GM23338 (cell line): ENCODE measurements around the gene HORMAD2. TPM values are rescaled to one million over a fixed set of nuclear protein-coding genes. Genes with fewer than 3 reads are reported as not detected.

Experiments
- ATAC-seq: fragments of 200-7000 bp; cut with Tn5 transposase; 3 replicates; pipeline ENCODE4 v1.9.1; 2020
- DNase-seq: peaks from one replicate; pipeline ENCODE4 v3.0.0-alpha.2; 2015; ENCODE audit warnings: low spot score
- H2AFZ ChIP-seq: fragments of 200-600 bp; sonication (generic); 2 replicates; pipeline ENCODE4 v1.8.0; 2016; ENCODE audit warnings: antibody characterized with exemption, mild to moderate bottlenecking, moderate library complexity
- H3F3A ChIP-seq: fragments of 200-600 bp; sonication (generic); replicated peaks from 2 replicates; pipeline ENCODE4 v1.8.0; 2017; ENCODE audit warnings: antibody characterized with exemption, mixed run types, low read depth
- H3K27ac ChIP-seq: fragments of 200-600 bp; sonication (generic); 2 replicates; pipeline ENCODE4 v1.6.1; 2016; ENCODE audit warnings: low read depth
- H3K27me3 ChIP-seq: fragments of 200-600 bp; sonication (generic); 2 replicates; pipeline ENCODE4 v1.8.0; 2016; ENCODE audit warnings: mild to moderate bottlenecking, mixed run types, moderate library complexity; ENCODE audit not compliant: insufficient read depth
- H3K36me3 ChIP-seq: fragments of 200-600 bp; sonication (generic); 2 replicates; pipeline ENCODE4 v1.8.0; 2016; ENCODE audit warnings: mild to moderate bottlenecking; ENCODE audit not compliant: insufficient read depth
- H3K4me1 ChIP-seq: fragments of 200-600 bp; sonication (generic); 2 replicates; pipeline ENCODE4 v1.8.0; 2016; ENCODE audit warnings: mild to moderate bottlenecking, moderate library complexity; ENCODE audit not compliant: insufficient read depth
- H3K4me2 ChIP-seq: fragments of 200-600 bp; sonication (generic); 2 replicates; pipeline ENCODE4 v1.7.1; 2017; ENCODE audit warnings: mixed run types
- H3K4me3 ChIP-seq: fragments of 200-600 bp; sonication (generic); 2 replicates; pipeline ENCODE4 v1.6.1; 2016; ENCODE audit warnings: mixed run types
- H3K79me2 ChIP-seq: fragments of 200-600 bp; sonication (generic); replicated peaks from 2 replicates; pipeline ENCODE4 v1.8.0; 2017; ENCODE audit warnings: mild to moderate bottlenecking; ENCODE audit not compliant: insufficient read depth
- H3K9me2 ChIP-seq: fragments of 200-600 bp; sonication (generic); 2 replicates; pipeline ENCODE4 v1.8.0; 2017; ENCODE audit not compliant: insufficient read depth
- H4K20me1 ChIP-seq: fragments of 200-600 bp; sonication (generic); replicated peaks from 2 replicates; pipeline ENCODE4 v1.8.0; 2017; ENCODE audit warnings: mild to moderate bottlenecking; ENCODE audit not compliant: insufficient read depth
- H3K27ac Mint-ChIP-seq: 2 replicates; pipeline ENCODE4 v1.8.0; 2020; ENCODE audit warnings: inconsistent platforms, mild to moderate bottlenecking, moderate library complexity, mixed read lengths
- H3K27me3 Mint-ChIP-seq: 3 replicates; pipeline ENCODE4 v1.8.0; 2022; ENCODE audit warnings: low read depth, mild to moderate bottlenecking, moderate library complexity, mixed read lengths, inconsistent platforms; ENCODE audit not compliant: insufficient read depth, poor library complexity
- H3K36me3 Mint-ChIP-seq: 3 replicates; pipeline ENCODE4 v1.8.0; 2021; ENCODE audit warnings: low read depth, mild to moderate bottlenecking, inconsistent platforms, moderate library complexity, mixed read lengths
- H3K4me1 Mint-ChIP-seq: 3 replicates; pipeline ENCODE4 v1.8.0; 2020; ENCODE audit warnings: mild to moderate bottlenecking, inconsistent platforms, mixed read lengths
- H3K4me3 Mint-ChIP-seq: 3 replicates; pipeline ENCODE4 v1.8.0; 2021; ENCODE audit warnings: moderate library complexity, mild to moderate bottlenecking, inconsistent platforms, mixed read lengths
- H3K9me3 Mint-ChIP-seq: 3 replicates; pipeline ENCODE4 v1.8.0; 2020; ENCODE audit warnings: moderate library complexity, mild to moderate bottlenecking, inconsistent platforms, mixed read lengths
- CREB1 ChIP-seq: fragments of 250-450 bp; sonication (Bioruptor Pico); IDR thresholded peaks from 2 replicates; pipeline ENCODE4 v1.5.0; 2020; ENCODE audit warnings: low read depth, mild to moderate bottlenecking, moderate library complexity
- POLR2AphosphoS5 ChIP-seq: IDR thresholded peaks from 2 replicates; pipeline ENCODE4 v1.6.1; 2016; ENCODE audit warnings: antibody characterized with exemption, low read depth
- STAT1 ChIP-seq: IDR thresholded peaks from one replicate; pipeline ENCODE4 v1.6.1; 2016; ENCODE audit warnings: antibody characterized with exemption; ENCODE audit not compliant: unreplicated experiment
- polyA plus RNA-seq: library from polyadenylated mRNA; unstranded; fragments of >200 nt; fragmentation: Nextera tagmentation; extraction: Ambion mirVana; gene quantifications from 2 replicates; pipeline ENCODE4 v1.2.1, GENCODE V29; 2016
- total RNA-seq: library from RNA; depleted of rRNA; stranded (reverse); fragments of >200 nt; shearing (Covaris generic); gene quantifications from 2 replicates; pipeline ENCODE4 v1.2.3, GENCODE V29; 2014
- TF ChIP-seq, protein P1 (sequence below): IDR thresholded peaks from 2 replicates; pipeline ENCODE4 v1.6.1; 2016; ENCODE audit warnings: antibody characterized with exemption
- TF ChIP-seq, protein P2 (sequence below): fragments of 250-450 bp; sonication (Bioruptor Pico); IDR thresholded peaks from 2 replicates; pipeline ENCODE4 v1.5.0; 2020; ENCODE audit warnings: mild to moderate bottlenecking, moderate library complexity

HORMAD2 gene
- total and polyA plus RNA-seq, 2 experiments from 2014 or later: 0.40 TPM; not detected in 1

DNA sequence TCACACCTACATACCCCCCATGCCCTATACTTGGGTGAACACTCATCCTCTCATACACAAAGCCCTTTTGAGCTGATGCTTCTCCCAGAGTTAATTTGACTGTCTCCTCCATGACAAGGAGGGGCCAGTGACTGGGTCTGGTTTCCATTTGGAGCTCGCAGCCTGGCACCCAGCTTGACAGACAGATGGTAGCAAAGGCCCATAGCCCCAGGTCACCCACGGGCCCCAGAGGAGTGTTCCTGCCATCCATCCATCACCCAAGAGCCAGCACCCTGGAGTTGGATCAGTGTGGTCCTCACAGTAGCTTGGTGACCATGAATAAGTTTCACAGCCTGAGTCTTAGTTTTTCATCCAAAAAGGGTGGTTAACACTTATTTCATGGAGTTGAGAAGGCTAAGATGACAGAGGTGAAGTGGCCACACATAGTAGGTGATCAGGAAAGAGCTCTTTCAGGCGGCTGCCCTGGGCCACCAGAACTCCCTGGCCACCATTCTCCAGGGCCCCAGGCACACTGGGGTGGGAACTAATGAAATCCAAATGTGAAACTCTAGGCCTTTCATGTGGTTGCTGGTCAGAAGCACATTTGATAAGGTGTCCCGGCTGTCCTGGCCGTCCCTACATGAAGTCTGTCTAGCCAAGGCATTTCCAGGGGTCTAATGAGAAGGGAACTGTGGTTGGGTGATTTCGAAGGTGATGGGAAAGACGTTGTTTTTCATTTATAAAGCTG lies 123.9 kb downstream of the HORMAD2 start:
- Histone ChIP-seq H4K20me1 (no peaks in the 10 kb centered on the region), H3F3A (no peaks in the 10 kb centered on the region), H3K9me2 (no peaks in the 10 kb centered on the region), H2AFZ (no peak overlapping the region), H3K27me3 (no peaks in the 10 kb centered on the region), H3K4me2 (no peak overlapping the region), H3K4me1 (peaks cover 3% of the 10 kb centered on the region), H3K79me2 (no peaks in the 10 kb centered on the region), H3K27ac (no peak overlapping the region), H3K36me3 (no peaks in the 10 kb centered on the region), H3K4me3 (no peak overlapping the region)
- H3K4me1 Mint-ChIP-seq: peaks cover 15% of the 10 kb centered on the region
- H3K36me3 Mint-ChIP-seq: no peaks in the 10 kb centered on the region
- H3K27me3 Mint-ChIP-seq: peaks cover 6% of the 10 kb centered on the region
- DNase-seq (no peak), ATAC-seq (no peak)
- TF ChIP-seq, protein P1, sequence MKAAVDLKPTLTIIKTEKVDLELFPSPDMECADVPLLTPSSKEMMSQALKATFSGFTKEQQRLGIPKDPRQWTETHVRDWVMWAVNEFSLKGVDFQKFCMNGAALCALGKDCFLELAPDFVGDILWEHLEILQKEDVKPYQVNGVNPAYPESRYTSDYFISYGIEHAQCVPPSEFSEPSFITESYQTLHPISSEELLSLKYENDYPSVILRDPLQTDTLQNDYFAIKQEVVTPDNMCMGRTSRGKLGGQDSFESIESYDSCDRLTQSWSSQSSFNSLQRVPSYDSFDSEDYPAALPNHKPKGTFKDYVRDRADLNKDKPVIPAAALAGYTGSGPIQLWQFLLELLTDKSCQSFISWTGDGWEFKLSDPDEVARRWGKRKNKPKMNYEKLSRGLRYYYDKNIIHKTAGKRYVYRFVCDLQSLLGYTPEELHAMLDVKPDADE: no peak
- TF ChIP-seq POLR2AphosphoS5: no peak
- TF ChIP-seq CREB1 (CRISPR knock-in tag): no peak
- TF ChIP-seq, protein P2, sequence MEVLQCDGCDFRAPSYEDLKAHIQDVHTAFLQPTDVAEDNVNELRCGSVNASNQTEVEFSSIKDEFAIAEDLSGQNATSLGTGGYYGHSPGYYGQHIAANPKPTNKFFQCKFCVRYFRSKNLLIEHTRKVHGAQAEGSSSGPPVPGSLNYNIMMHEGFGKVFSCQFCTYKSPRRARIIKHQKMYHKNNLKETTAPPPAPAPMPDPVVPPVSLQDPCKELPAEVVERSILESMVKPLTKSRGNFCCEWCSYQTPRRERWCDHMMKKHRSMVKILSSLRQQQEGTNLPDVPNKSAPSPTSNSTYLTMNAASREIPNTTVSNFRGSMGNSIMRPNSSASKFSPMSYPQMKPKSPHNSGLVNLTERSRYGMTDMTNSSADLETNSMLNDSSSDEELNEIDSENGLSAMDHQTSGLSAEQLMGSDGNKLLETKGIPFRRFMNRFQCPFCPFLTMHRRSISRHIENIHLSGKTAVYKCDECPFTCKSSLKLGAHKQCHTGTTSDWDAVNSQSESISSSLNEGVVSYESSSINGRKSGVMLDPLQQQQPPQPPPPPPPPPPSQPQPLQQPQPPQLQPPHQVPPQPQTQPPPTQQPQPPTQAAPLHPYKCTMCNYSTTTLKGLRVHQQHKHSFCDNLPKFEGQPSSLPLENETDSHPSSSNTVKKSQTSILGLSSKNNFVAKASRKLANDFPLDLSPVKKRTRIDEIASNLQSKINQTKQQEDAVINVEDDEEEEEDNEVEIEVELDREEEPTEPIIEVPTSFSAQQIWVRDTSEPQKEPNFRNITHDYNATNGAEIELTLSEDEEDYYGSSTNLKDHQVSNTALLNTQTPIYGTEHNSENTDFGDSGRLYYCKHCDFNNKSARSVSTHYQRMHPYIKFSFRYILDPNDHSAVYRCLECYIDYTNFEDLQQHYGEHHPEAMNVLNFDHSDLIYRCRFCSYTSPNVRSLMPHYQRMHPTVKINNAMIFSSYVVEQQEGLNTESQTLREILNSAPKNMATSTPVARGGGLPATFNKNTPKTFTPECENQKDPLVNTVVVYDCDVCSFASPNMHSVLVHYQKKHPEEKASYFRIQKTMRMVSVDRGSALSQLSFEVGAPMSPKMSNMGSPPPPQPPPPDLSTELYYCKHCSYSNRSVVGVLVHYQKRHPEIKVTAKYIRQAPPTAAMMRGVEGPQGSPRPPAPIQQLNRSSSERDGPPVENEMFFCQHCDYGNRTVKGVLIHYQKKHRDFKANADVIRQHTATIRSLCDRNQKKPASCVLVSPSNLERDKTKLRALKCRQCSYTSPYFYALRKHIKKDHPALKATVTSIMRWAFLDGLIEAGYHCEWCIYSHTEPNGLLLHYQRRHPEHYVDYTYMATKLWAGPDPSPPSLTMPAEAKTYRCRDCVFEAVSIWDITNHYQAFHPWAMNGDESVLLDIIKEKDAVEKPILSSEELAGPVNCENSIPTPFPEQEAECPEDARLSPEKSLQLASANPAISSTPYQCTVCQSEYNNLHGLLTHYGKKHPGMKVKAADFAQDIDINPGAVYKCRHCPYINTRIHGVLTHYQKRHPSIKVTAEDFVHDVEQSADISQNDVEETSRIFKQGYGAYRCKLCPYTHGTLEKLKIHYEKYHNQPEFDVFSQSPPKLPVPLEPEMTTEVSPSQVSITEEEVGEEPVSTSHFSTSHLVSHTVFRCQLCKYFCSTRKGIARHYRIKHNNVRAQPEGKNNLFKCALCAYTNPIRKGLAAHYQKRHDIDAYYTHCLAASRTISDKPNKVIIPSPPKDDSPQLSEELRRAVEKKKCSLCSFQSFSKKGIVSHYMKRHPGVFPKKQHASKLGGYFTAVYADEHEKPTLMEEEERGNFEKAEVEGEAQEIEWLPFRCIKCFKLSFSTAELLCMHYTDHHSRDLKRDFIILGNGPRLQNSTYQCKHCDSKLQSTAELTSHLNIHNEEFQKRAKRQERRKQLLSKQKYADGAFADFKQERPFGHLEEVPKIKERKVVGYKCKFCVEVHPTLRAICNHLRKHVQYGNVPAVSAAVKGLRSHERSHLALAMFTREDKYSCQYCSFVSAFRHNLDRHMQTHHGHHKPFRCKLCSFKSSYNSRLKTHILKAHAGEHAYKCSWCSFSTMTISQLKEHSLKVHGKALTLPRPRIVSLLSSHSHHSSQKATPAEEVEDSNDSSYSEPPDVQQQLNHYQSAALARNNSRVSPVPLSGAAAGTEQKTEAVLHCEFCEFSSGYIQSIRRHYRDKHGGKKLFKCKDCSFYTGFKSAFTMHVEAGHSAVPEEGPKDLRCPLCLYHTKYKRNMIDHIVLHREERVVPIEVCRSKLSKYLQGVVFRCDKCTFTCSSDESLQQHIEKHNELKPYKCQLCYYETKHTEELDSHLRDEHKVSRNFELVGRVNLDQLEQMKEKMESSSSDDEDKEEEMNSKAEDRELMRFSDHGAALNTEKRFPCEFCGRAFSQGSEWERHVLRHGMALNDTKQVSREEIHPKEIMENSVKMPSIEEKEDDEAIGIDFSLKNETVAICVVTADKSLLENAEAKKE: no peak
- no peak for TF ChIP-seq STAT1
- no peak overlapping the region for H3K4me3 Mint-ChIP-seq
- no peak overlapping the region; the same call in 1 of the 2 replicates for H3K27ac Mint-ChIP-seq
- no peaks in the 10 kb centered on the region; the same call in 2 of the 3 replicates for H3K9me3 Mint-ChIP-seq
